ENCODE results near the gene TRIO. TPM values are rescaled to one million over a fixed set of nuclear protein-coding genes. Genes with fewer than 3 reads are reported as not detected.
A peak's percentile ranks its signal among the peaks of the same experiment; 100 is the strongest.

The TRIO gene
- total and polyA plus RNA-seq, 4 donors = 23.8 to 243 (median 110) TPM

- no peaks in the 10 kb centered on the region for H3K27me3 ChIP-seq (ENCODE audit: control insufficient read depth in 3 of 3, insufficient read depth in 3 of 3, low read length in 2 of 3)
- WGBS, 2 donors = 74 to 77% methylated on average over 7 of the region's 7 CpGs
- H3K4me3 ChIP-seq = no peak overlapping the region
- peak; percentile 43 for ATAC-seq (ENCODE audit: insufficient read depth, low FRiP score)
- no peaks in the 10 kb centered on the region for H3K36me3 ChIP-seq (ENCODE audit: control insufficient read depth in 4 of 4, insufficient read depth in 4 of 4, low read length in 4 of 4)
- no peaks in the 10 kb centered on the region for H3K9me3 ChIP-seq (ENCODE audit: control insufficient read depth in 4 of 4, insufficient read depth in 3 of 4, low read length in 3 of 4)
- peak in 1 of 3 donors; percentile 55 for DNase-seq
- H3K4me1 ChIP-seq (ENCODE audit: control insufficient read depth in 5 of 5, insufficient read depth in 5 of 5, low read length in 5 of 5) = peaks cover 0 to 57% (median 18%) of the 10 kb centered on the region in 5 donors
- TF ChIP-seq CTCF (IDR thresholded peaks at IDR 0.05; ENCODE audit: control extremely low read depth, extremely low read depth) = no peak
- no peak overlapping the region for H3K9ac ChIP-seq (ENCODE audit: insufficient read depth in 1 of 2, low read length in 2 of 2)
- peak overlapping the region; percentile 85 for H3K27ac ChIP-seq (ENCODE audit: low read depth in 1 of 2, low read length in 1 of 2)
Observed at GRCh38 chr5:14186059-14186830, 43.1 kb downstream of the TRIO start.

GRCh38 chr5:14187157-14187556 is 44.0 kb downstream of the TRIO start:
- no peak for DNase-seq
- Histone ChIP-seq H3K9me3 (ENCODE audit: control insufficient read depth in 4 of 4, insufficient read depth in 3 of 4, low read length in 3 of 4) (no peaks in the 10 kb centered on the region), H3K27ac (ENCODE audit: low read depth in 1 of 2, low read length in 1 of 2) (no peak overlapping the region), H3K4me1 (ENCODE audit: control insufficient read depth in 5 of 5, insufficient read depth in 5 of 5, low read length in 5 of 5) (peaks cover 0 to 52% (median 18%) of the 10 kb centered on the region in 5 donors), H3K9ac (ENCODE audit: insufficient read depth in 1 of 2, low read length in 2 of 2) (no peak overlapping the region), H3K4me3 (no peak overlapping the region), H3K27me3 (ENCODE audit: control insufficient read depth in 3 of 3, insufficient read depth in 3 of 3, low read length in 2 of 3) (no peaks in the 10 kb centered on the region), H3K36me3 (ENCODE audit: control insufficient read depth in 4 of 4, insufficient read depth in 4 of 4, low read length in 4 of 4) (no peaks in the 10 kb centered on the region)
- 60 to 70% methylated on average over 3 of the region's 3 CpGs for WGBS, 2 donors
- TF ChIP-seq CTCF (IDR thresholded peaks at IDR 0.05; ENCODE audit: control extremely low read depth, extremely low read depth) = no peak
- ATAC-seq (ENCODE audit: insufficient read depth, low FRiP score) = no peak

- H3K4me3 ChIP-seq = no peak overlapping the region
- peaks cover 0 to 52% (median 18%) of the 10 kb centered on the region in 5 donors for H3K4me1 ChIP-seq (ENCODE audit: control insufficient read depth in 5 of 5, insufficient read depth in 5 of 5, low read length in 5 of 5)
- DNase-seq = no peak
- H3K36me3 ChIP-seq (ENCODE audit: control insufficient read depth in 4 of 4, insufficient read depth in 4 of 4, low read length in 4 of 4) = no peaks in the 10 kb centered on the region
- no peak for TF ChIP-seq CTCF (IDR thresholded peaks at IDR 0.05; ENCODE audit: control extremely low read depth, extremely low read depth)
- WGBS, 2 donors = 51 to 66% methylated on average over 5 of the region's 5 CpGs
- no peak overlapping the region for H3K27ac ChIP-seq (ENCODE audit: low read depth in 1 of 2, low read length in 1 of 2)
- H3K9me3 ChIP-seq (ENCODE audit: control insufficient read depth in 4 of 4, insufficient read depth in 3 of 4, low read length in 3 of 4) = no peaks in the 10 kb centered on the region
- no peak for ATAC-seq (ENCODE audit: insufficient read depth, low FRiP score)
- H3K27me3 ChIP-seq (ENCODE audit: control insufficient read depth in 3 of 3, insufficient read depth in 3 of 3, low read length in 2 of 3) = no peaks in the 10 kb centered on the region
- H3K9ac ChIP-seq (ENCODE audit: insufficient read depth in 1 of 2, low read length in 2 of 2) = no peak overlapping the region
Observed at GRCh38 chr5:14187660-14188059, 44.5 kb downstream of the TRIO start.

All from lung (tissue), 12 donors.